GM12891 (cell line): ENCODE measurements around the gene DNASE2B.

Experiments used
- PAX5 ChIP-seq: IDR thresholded peaks from 2 replicates; pipeline ENCODE4 v1.6.1; 2011; ENCODE audit warnings: low read length, moderate library complexity, mild to moderate bottlenecking; ENCODE audit not compliant: insufficient read depth, severe bottlenecking
- POLR2A ChIP-seq: IDR thresholded peaks from 2 replicates; pipeline ENCODE4 v1.6.1; 2011; ENCODE audit warnings: low read depth, low read length, control low read depth
- POLR2AphosphoS5 ChIP-seq: IDR thresholded peaks from 2 replicates; pipeline ENCODE4 v1.6.1; 2011; ENCODE audit warnings: low read depth, low read length, control low read depth
- SPI1 ChIP-seq: IDR thresholded peaks from 2 replicates; pipeline ENCODE4 v1.6.1; 2011; ENCODE audit warnings: low read depth, low read length, control low read depth
- TAF1 ChIP-seq: IDR thresholded peaks from 2 replicates; pipeline ENCODE4 v1.6.1; 2011; ENCODE audit warnings: low read depth, low read length, control low read depth

- TF ChIP-seq POLR2A (no peak), TAF1 (no peak), POLR2AphosphoS5 (no peak), SPI1 (no peak), PAX5 (no peak)
Observed at GRCh38 chr1:84366786-84367185, 31.5 kb upstream of the DNASE2B start.
